Measurements from ENCODE around the gene HIVEP3.

HIVEP3 gene

DNA sequence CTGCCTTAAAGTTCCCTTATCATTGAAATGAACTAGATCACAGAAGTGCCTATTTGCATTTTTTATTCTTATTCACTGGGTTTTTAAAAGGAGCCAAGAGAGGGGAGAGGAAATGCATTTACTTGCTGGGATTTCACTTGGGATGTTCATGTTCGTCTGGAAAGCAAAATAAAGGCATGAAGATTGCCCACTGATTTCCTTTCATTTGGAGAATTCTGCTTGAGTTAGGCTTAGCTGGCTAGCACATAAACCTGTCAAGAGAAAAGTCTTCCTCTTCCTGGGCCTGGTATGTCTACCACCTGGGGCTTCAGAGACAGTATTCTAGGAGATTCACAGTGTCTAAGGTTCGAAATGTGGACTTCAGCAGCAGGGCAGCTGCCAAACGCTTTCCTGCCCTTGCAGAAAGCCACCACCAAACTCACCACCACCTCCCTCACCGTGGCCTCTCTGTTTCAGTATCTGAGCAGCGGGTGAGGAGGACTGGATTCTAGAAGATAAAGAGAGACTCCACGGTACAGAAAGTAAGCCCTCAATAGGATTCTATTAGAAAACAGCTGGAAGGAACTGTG is 44.5 kb downstream of the HIVEP3 start:
- DNase-seq (ENCODE audit: low spot score): no peak

DNA sequence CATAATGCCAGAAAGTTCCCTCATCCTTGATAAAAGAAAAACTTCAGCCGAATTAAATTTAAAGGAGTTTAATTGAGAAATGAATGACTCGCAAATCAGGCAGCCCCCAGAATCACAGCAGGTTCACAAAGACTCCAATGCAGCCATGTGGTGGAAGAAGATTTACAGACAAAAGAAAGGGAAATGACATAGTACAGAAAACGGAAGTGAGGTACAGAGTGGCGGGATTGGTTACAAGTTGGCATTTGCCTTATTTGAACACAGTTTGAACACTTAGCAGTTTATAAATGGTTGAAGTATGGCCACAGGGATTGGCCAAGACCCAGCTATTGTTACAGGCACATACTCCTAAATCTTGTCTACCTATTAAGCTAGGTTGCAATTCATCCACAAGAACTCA is 46.6 kb downstream of the HIVEP3 start:
- DNase-seq (ENCODE audit: low spot score): no peak

DNA sequence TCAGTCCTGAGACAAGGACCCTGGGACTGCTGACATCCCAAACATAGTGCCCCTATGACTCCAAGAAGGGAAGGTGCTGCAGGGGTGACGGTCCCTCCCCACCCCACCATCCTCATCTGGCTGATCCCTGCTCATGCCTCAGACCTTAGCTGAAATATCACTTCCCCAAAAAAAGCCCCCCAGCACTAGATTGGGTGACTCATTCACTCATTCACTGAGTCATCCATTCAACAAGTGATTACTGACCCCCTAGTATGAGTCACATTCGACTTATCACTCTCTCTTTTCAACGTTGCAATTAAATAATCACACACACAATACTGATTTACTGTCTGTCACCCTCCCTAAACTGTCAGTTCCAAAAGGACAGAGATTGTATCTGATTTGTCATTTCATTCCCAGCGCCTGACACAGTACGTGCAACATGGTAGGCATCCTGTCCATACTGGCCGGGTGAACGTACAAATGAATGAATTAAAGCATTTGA is 48.6 kb downstream of the HIVEP3 start:
- DNase-seq (ENCODE audit: low spot score): no peak

DNA sequence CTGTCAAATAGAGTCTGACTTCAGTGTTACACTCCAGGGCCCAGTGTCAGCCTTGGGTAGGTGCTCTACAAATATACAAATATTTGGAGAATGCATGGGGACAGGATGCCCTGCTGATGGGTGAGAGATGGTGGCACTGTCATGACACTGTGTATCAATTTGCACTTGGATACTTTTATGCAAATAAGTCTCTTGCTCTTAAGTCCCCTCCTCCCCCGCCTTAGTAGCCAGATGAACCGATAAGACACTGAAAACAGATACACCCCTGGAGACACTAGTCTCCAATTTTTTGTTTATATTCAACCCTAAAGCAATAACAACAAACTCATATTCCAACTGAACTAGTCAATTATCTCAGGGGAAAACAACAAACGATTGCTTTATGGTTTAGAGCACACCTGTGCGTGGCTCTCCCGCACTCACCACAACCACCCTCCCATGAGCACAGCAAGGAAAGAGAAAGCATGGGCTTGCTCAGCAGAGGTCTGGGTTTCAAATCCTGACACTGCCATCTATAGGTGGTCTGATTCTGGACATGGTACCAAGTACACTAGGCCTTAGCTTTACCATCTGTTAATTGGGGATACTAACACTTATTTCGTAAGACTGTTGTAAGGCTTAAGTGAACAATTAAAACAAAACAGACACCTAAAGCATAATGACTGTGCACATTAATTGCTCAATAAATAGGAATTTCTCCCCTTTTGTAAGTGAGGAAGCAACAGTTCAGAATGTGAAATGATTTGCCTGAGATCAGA is 50.3 kb downstream of the HIVEP3 start:
- no peak for DNase-seq (ENCODE audit: low spot score)

DNA sequence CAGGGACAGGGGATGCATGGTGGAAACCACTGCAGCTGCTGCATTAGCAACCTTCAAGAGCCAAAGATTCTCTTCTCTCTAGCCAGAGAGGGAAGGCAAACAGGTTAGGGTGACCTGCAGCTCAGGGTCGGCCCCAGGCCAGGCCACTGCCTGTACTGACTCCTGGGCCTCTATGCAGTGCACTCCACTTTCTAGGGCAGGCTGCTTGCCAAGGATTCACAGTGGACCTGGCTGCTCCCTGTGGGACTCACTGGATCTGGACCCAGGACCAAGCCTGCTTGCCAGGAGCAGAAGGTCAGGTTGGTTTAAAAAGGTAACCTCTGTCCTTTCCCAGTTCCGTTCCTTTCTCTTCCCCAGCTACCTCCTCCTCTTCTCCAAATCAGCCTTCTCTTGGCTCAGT is 52.4 kb downstream of the HIVEP3 start:
- DNase-seq (ENCODE audit: low spot score): no peak

DNA sequence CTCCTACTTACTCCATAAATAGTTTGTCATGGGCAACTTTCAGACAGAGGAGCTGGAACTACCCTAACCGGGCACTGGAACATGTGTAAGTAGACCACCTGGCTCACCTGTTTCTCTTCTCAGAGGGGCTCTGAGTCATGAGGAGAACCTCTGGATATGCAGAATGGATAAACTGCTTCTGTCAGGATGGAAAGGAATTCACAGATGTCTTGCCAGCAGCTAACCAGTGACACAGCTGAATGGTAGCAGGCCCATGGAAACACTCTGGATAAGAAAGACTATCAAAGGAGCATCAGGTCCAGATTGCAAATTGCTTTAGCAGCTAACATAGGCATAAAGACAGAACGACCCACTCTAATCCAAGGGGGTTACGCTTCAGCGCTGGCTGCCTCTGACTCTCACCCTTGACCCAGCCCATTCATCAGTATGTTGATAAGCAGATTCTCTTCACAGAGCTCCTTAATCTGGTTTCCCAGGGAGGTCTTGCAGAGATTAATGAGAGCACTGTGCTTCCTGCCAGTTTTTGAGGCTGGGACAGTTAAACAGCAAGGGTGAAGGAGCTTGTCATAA is 54.2 kb downstream of the HIVEP3 start:
- no peak for DNase-seq (ENCODE audit: low spot score)

DNA sequence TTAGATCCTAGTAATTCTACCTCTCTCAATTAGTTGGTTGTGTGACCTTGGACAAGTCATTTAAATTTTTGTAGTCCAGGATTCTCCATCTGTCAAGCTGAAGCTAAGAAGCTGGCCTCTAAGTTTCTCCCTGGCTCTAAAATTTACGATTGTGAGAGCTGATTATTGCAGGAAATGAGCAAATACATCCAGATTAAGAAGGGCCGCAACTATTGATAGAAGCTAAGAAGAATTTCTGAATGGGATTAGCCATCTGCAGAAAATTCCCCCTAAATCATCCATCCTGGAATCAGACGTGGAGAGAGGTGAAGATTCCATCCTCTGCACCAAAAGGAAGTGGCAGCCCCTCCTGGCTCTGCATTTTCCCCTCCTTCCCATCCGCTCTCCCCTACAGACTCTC is 55.0 kb downstream of the HIVEP3 start:
- no peak for DNase-seq (ENCODE audit: low spot score)

DNA sequence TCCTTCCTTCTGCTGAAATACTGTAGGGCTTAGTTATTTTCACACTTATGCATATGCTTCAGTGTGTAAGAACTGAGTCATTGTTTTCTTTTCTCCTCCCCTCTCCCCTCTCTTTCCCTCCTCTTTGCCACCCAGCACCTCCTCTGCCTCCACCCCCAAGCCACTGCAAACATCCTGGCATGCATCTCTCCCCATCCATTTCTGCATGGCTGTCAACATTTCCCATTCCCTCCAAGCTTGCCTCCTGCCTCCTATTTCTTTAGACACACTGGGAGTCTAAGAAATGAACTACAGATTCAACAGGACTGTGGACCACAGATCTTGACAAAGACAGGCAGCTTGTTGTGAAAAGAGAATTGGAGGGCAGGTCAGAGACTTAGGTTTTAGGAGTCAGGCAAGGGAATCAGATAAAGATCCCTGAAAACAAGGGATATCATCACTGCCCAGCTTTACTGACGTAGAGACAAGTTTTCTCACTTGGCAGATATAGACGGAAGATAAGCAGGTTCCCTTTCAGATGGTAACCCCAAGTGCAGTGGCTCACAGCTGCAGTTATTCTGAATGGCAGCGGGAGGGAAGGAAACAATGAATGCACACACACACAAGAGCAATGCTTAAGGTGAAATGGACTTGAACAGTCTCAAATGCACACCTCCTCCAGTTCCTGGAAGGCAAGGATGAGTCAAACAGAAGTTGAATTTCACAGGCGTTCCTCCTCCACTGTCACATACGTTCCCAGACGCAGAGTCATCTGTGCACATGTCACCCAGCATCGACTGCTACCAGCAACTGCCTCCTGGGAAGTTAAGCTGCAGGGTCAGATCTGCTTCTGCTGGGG is 56.1 kb downstream of the HIVEP3 start:
- DNase-seq (ENCODE audit: low spot score): no peak

DNA sequence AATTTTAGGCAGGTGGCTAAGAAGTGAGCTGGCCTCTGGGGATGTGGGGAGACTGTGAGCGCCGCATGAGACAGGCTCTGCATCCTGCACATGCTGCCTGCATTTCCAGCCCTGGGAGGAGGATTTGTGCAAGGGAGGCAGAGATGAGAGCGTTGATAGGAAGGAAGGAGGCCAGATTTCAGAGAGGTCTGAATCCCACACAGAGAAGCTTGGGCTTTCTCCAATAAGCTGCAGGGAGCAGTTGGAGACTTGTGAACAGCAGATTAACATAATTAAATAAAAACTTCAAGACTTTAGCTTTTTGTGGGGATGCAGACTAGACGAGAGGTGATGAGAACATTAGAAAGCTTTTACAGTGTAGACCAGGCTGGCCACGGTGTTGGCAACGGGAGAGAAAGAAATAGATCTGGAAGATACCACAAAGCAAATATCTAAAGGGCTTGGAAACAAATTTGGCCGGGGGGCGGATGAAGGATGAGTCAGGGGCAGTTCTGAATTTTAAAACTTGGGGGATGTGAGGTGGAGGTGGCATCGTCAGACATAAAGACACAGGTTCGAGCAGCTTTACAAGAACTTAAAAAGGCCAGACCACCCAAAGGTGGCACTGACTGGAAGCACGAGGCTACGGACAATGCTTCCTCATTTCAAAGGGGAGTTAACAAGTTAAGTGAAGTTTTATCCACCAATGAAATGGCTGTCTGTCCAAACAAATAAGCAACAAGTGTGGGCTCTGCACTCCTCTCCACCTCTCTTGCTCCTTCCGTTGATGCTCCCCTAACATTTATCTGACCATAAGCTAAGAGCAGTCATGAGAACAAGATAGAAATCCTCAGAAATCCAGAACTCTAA is 57.0 kb downstream of the HIVEP3 start:
- no peak for DNase-seq (ENCODE audit: low spot score)

DNA sequence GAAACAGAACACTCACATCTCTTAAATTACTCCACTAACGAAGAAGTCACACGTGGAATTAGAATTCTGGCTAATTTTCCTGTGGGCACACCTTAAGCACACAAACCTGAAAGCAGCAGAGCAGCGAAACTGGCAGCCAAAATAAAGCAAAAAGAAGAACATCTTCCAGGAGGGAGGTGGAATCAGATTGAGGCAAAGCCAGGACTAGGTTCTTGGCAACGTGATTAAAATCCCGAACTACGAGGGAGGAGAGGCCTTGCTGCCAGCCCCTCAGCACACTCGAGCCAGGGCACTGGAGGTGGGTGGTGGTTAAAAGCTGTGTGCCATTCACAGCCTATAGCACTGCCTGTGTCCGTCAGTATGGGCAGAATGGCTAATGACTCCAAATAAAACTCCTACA is 58.0 kb downstream of the HIVEP3 start:
- no peak for DNase-seq (ENCODE audit: low spot score)

DNA sequence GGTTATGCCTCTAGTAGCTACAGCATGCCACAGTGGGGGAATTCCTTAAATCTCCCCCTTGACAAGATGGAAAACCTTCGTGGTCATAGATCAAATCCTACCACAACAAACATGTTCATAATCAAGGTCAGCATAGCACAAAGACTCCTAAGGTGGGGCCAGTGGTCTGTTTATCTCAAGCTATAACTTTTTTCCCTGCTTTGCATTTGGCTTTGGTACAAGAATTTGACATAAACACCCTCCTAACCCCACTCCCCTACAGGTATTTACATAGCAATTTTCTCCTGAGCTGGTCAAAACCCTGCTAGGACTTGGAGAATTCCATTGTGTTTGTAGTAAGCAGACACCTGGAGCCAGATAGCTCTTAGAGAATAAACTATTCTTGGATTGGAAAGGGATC is 58.5 kb downstream of the HIVEP3 start:
- DNase-seq (ENCODE audit: low spot score): no peak

DNA sequence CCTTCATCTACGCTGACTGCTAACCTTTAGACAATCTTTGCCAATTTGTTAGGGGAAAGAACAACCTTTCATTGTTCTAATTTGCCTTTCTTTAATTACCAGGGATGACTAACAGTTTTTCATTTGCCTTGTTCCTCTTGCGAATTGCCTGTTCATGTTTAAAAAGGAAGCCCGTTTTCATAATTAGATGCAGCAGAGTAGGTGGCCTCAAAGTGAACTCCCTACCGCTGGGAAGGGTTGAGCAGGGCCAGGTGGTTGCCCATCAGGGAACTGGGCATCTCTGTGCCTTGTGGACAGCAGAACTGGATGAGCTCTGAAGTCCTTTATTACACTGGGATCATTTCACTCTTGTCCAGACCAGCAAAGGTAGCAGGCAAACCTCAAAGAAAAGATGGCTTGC is 59.0 kb downstream of the HIVEP3 start:
- no peak for DNase-seq (ENCODE audit: low spot score)

DNA sequence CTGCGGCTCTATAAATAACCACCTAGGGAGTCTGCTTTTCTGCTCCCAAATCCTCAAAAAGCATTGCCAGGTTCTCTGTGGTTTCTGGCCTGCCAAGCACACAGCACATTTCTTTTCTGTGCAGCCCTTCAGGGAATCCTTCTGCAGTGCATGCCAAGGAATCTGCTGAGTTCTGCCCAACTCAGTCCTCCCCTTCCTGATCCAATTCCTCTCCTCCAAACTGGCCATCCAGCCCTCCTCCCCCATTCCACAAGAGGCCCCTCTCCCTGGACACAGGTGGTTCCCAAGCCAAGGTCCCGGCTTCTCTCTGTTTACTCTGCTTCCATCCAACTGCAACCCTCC is 61.8 kb downstream of the HIVEP3 start:
- DNase-seq (ENCODE audit: low spot score): no peak

DNA sequence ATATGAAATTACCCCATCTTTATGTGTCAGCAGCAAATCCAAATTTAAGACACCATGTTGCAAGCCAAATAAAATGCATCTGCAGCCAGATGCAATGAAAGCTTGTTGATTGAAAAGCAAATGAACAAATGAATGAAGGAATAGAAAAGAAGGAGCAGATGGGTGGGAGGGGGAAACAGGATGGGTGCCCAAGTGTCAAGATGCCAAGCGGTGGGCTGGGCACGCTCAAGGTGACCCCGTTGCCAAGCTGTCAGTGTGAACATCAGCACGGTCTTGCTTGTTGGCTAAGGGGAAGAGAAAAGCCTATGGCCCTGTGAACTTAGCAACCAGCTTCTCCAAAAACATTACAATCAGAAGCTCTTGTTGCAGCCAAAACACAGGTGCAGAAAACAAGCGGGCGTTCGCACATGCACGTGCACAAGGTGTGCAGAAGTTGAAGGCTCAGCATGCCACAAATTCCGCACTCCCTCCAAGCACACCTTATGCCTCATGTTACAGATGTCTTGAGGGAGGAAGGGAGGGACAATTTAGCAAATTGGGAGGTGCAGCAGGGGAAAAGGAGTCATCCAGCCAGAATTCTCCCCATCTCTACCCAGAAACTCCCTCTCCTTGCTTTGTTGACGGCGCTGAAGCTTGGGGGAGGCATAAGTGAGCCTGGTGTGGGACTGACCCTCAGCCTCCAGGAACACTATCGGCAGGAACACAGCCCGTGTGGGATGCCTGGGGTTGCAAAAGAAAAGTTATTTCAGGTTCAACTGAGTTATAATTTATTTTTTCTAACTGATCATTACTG is 62.4 kb downstream of the HIVEP3 start:
- DNase-seq (ENCODE audit: low spot score): no peak

DNA sequence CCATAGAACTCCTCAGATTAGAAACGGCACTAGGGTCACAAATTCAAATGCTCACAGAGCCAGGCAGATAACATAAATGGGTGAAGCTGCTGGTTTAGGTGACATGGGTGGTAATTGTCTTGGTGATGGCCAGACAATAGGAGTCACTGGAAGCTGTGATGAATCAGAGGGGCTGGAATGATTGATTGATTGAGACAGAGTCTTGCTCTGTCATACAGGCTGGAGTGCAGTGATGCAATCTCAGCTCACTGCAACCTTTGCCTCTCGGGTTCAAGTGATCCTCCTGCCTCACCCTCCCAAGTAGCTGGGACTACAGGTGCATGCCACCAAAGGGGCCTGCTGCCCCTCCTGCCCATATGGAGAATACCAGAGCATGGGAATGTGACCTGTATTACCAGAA is 63.0 kb downstream of the HIVEP3 start:
- DNase-seq (ENCODE audit: low spot score): no peak

DNA sequence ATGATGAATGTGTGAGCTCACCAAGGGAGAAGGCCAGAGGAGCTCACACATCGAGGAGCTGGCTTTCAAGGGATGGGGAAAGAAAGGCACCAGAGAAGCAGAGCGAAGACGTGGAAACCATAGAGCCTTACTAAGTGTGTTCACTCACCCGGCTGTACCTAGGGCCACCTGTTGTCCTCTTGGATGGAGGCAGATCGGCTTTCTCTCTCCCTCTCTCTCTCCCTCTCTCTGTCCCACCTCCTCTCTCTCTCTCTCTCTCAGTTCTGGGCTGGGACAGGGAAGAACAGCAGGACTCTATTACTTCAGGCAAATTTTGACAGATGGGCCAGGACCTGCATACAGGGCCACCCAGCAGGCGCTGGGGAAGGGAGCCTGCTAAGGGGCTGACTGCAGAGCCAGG is 64.8 kb downstream of the HIVEP3 start:
- DNase-seq (ENCODE audit: low spot score): no peak

DNA sequence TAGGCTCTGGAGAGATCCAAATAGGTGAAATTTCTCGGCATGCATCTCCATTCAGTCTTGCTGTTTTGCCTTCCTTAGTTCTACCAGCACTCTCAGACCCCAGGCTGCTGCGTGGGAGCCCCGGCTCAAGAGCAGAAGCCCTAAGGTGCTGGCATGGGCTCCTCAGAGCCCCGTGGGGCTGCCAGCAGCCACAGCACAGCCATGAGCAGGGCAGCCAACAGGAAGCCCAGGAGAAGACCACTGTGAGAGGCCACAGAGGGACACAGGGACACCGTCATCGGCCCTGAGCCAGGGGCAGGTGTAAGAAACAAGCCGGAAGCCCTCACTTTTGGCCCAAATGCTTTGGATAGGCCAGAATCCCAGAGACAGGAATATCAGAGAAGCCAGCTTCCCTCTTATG is 66.6 kb downstream of the HIVEP3 start:
- DNase-seq (ENCODE audit: low spot score): no peak

DNA sequence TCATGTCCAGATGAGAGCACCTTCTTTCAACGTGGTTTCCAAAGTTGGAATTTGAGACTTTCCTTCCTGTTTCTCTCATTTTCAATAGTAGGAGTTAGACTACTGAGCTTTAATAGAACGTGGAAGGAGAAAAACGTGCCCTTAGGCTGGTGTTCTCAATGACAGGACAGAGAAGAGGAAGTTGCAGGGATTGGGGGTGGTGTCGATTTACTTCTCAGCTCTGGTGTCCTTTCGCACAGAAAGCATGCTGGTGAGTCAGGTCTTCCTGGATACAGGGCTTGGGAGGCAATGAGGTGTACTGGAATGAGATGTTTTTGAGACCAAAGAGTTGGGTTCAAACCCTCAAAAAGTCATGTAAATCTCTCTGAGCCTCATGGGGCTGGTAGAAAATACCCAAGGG is 67.1 kb downstream of the HIVEP3 start:
- no peak for DNase-seq (ENCODE audit: low spot score)

DNA sequence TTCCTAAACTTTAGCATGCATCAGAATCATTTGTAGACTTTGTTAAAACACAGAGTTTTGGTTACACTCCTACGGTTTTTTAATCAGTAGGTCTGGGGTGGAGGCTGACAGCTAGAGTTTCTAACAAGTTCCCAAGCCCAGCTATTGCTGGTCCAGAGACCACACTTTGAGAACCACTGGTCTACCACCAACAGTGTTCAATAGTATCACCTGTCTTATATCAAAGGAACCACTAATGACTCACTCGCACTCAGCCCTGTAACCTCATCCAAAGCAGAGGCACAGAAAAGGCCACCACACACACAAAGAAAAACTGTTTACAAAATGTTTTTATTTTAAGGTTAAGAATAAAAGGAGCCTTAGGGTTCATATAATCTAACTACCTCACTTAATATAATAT is 68.7 kb downstream of the HIVEP3 start:
- DNase-seq (ENCODE audit: low spot score): no peak

DNA sequence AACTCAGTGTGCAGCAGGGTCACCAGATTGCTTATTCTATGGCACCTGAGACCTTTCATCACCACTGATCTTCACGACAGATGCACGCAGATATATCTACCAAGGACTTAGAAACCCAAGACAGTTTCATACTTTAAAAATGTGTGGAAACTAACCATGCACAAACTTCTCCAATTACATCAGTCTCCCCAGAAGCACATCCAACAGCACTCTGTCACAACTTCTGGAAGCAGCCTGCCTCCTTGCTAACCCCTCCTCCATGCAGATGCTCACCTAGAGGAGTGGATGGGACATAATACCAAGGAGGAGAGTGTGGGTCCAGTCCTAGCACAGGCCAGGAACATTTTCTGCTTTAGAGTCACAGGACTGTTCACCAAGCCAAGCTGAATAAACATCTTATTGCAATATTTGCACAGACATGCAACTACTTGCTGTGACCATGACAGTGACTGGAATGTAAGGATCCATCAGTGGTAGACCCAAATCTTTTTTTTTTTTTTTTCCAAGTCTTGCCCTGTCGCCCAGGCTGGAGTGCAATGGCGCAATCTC is 69.4 kb downstream of the HIVEP3 start:
- DNase-seq (ENCODE audit: low spot score): no peak

All from globus pallidus (tissue), 1 donor.